NCI-H146 (cell line): Measurements from ENCODE around the gene CCR7.
"Not testable (repeated sequence)": the region's sequence is repeated elsewhere in the genome, so short reads cannot be mapped to it uniquely, and the experiment has no call there.

ENCODE experiments used
- DNase-seq: peaks from one replicate; lab custom pipeline; 2025; lab: John Stamatoyannopoulos, UW

CCR7 gene

GRCh38 chr17:40551091-40551878 lies 14.0 kb downstream of the CCR7 start:
- no peak for DNase-seq

- no peak for DNase-seq
These were observed 14.7 kb downstream of the CCR7 start for GRCh38 chr17:40550608-40551007.

GRCh38 chr17:40548982-40549685 lies 16.1 kb downstream of the CCR7 start:
- DNase-seq = peak; percentile 65

DNA sequence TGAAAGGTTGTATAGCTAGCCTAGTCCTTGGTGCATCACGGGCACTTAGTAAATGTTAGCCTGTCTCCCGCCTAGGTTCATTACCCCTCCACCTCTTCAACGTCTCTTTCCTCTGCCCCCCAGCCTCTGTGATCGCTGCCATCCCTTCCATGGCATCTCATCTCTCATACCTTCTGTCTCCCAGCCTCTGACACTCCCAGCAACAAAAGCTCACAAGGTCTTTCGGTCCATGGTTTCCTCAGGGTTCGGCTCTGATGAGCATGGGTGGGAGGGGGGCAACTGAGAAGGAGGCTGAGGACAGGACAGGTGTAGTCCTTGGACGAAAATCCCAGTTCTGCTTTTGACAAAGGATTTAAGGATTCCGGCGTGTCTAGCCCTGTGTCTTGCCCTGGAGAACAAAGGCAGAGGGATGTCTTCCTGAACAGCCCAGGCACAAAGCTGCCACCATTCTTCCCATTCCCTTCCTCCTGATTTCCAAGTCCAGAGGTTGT lies 16.7 kb downstream of the CCR7 start:
- no peak for DNase-seq

- DNase-seq = no peak
These were observed 17.3 kb downstream of the CCR7 start for GRCh38 chr17:40547785-40548478.

DNA sequence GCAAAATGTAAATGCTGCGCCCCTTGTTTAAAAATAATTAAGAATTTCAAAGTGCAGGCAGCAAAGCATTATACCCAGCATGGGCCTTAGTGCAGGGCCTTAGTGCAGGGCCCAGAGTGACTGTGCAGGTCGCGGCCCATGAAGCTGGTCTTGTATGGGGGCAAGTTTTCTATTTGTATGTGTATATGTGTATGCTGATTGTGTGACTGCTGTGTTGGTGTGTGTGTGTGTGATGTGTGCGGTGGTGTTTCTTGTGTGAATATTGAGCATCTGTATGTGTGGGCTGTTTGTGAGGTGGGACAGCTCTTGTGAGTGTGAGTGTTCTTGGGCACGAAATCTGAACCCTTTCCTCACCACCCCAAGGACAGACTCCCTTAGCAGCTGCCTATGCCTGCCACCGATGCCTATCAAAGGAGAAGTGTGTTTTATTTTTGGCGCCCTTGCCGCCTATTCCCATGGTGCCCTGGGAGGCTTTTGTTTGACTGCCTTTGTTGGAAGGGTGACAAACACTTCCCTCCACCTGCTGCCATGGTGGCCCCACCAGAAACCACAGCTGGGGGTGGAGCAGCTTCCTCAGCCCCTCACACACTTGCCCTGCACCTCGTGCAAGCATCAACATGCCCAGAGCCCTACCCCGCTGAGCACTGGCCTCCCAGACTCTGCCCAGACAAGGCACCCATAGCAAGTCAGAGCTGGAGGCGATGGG lies 18.0 kb downstream of the CCR7 start:
- peak; percentile 99 for DNase-seq

GRCh38 chr17:40546497-40546896 lies 18.8 kb downstream of the CCR7 start:
- DNase-seq = not testable (repeated sequence)

DNA sequence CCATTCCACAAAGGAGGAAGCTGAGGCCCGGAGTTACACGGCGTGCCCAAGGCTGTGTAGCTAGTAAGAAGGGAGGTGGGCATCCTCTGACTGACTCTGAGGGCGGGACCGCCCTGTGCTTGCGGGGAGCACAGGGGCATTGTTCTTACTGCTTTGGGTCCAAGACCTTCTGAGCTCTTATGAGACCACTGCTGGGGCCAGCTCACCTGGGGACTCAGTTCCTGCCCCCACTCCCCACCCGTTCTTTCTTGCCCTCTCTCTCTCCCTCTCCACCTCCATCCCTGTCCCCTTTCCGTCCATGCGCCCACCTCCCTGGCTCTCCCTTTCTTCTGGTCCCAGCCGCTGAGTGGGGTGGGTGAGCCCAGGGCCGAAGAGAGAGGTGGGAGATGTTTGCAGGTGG lies 19.6 kb downstream of the CCR7 start:
- no peak for DNase-seq

DNA sequence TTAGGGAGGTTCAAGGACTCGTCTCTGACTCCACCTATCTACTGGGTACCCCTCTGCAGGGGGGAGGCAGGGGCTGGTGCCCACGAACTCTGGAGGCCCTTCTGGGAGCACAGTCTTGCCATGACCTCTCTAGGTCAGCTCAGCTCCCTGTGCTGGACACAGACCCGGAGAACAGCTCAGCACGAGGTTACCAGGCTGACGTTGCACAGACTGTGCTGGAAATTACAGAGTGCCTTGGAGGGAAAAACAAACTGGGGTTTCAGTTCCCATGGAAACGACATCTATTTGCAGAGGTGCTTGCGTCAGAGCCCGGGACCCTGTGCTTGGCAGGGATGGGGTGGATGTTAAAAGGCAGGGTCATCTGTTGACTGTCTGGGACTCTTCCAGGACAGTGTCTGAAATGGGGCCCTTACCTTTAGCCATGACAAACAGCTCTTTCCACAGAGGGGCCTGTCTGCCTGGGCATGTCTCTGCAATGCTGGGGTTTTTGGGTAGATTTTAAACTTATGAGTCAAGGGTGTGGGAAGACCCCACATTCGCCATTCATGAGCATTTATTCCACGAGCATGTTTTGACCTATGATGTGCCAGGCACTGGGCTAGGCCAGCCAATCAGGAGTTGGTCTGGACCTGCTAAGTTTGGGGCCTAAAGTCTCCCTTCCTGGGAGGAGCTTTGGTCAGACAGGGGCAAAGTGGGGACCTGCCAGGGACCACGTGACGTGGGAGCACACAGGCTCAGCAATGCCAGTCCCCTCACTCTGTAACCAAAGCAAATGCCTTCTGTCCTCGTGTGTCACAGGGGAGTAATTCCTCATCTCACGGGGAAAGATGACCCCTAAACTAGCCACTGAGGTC lies 22.5 kb downstream of the CCR7 start:
- peak; percentile 12 for DNase-seq

DNA sequence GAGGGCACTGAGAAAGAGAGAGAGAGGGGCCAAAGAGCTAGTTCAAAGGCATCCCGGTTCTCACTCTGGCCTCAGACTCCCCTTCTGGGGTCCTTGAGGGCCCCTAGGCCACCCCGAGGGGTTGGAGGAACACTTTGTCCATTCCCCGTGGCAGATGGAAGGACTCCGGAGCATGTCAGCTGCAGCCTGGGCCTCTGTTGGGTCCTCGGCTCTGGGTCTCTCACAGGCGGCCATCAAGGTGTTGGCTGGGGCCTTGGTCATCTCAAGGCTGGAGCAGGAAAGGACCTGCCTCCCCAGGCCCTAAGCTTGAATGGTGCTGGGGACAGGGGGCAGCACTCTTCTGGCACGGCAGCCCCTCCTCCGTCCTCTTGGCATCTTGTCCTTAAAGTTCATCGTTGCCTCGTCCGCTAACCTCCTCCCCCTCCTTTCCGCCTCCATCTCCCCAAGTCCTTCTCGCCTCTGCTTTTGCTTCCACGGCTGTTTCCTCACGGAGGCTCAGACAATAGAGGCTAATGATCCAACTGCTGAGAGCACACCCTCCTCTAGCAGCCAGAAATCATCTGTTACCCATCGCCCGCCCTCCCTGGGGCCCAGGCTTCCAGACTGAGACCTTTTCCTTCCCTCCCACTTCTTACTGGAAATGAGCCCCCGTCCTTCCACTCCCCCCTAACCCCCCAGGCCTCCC lies 23.3 kb downstream of the CCR7 start:
- peak; percentile 15 for DNase-seq

DNA sequence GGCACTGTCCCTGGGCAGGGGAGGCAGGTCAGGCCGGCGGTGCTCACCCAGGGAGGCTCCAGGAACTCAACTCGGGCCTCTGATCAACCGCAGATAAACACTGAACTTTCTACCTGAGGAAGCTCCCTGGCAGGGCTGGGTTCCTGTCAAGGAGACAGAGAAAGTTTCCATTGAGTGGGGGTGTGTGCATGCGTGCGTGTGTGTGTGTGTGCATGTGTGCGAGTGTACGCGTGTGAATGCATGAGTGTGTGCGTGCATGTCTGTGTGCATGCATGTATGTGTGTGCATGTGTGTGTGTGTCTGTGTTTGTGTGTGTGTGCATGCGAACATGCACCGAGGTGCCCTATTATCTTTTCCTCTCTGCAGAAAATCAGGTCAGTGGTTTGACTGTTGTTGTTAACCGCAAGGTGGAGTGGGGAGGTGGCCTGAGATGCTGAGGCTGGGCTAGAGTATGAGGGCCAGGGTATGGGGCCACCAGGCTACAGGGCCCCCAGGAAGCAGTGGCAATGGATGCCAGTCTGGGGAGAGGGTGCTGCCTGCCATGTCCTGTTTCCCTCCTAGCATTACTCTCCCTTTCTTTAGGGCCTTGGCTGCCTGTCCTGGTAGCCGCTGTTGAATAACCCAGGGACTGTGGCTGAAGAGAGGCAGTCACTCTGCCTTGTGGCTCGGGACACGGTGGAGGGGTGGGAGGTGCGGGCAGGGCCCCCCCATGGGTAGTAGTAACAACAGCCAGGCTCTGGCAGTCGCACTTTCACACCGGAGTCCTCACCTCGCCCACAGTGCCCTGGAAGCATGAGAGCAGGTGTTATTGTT lies 24.0 kb downstream of the CCR7 start:
- DNase-seq = no peak

- DNase-seq = no peak
These were observed 24.8 kb downstream of the CCR7 start for GRCh38 chr17:40540448-40540847.

GRCh38 chr17:40539711-40540411 lies 25.4 kb downstream of the CCR7 start:
- no peak for DNase-seq

- no peak for DNase-seq
These were observed 26.2 kb downstream of the CCR7 start for GRCh38 chr17:40538936-40539705.

- no peak for DNase-seq
These were observed 27.0 kb downstream of the CCR7 start for GRCh38 chr17:40538019-40538935.

GRCh38 chr17:40536295-40537171 lies 28.7 kb downstream of the CCR7 start:
- DNase-seq = no peak
